ENCODE results near the gene GNAQ. TPM values are rescaled to one million over a fixed set of nuclear protein-coding genes. Genes with fewer than 3 reads are reported as not detected.
"Not testable (repeated sequence)": the region's sequence is repeated elsewhere in the genome, so short reads cannot be mapped to it uniquely, and the experiment has no call there.

The GNAQ gene
- total RNA-seq, 1 experiment from 2014 or later: 0.51 TPM

DNA sequence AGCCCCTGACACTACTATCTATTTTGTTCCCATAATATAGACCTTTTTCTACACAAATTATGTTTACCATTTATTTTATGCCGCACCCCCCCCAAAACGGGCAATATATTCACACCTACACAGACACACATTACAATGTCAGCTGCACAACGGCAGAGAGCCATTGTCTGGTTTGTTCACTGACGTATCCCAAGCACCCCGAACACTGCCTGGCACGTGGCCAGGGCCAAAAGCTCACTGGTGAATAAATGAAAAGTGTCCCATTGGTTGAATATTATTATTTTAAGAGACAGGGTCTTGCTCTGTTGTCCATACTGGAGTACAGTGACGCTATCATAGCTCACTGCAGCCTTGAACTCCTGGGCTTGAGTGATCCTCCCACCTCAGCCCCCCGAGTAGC, 150.5 kb downstream of the GNAQ start:
- Histone ChIP-seq H3K4me1 (ENCODE audit: insufficient read depth, low read length) (no peaks in the 10 kb centered on the region), H3K36me3 (ENCODE audit: low read depth, low read length) (no peaks in the 10 kb centered on the region), H4K20me1 (ENCODE audit: low read length) (no peaks in the 10 kb centered on the region), H3K9me3 (ENCODE audit: low read length) (no peaks in the 10 kb centered on the region), H2AFZ (ENCODE audit: low read length) (no peak overlapping the region), H3K27ac (ENCODE audit: low read length) (no peak overlapping the region), H3K27me3 (ENCODE audit: low read length) (no peaks in the 10 kb centered on the region), H3F3A (ENCODE audit: low read length, unreplicated experiment) (no peaks in the 10 kb centered on the region), H3K9ac (ENCODE audit: low read length) (no peak overlapping the region), H3K9me2 (replicated peaks; ENCODE audit: low read length) (no peaks in the 10 kb centered on the region), H3K4me2 (ENCODE audit: low read length) (no peak overlapping the region), H3K4me3 (ENCODE audit: low read length) (no peak overlapping the region), H3K79me2 (ENCODE audit: low read length) (no peaks in the 10 kb centered on the region)
- intact Hi-C loops (cut with micrococcal nuclease): no loop called here
- BruUV-seq (replicated peaks): no TSS peak
- DNase-seq: no peak
- ChIA-PET CTCF (no interaction called here), POLR2A (ENCODE audit: unreplicated experiment) (no interaction called here)
- TF ChIP-seq EZH2phosphoT487 (IDR thresholded peaks at IDR 0.05; ENCODE audit: borderline replicate concordance, low read length): no peak
- TF ChIP-seq EZH2 (IDR thresholded peaks at IDR 0.05; ENCODE audit: low read length, unreplicated experiment): no peak
- no peak for TF ChIP-seq CTCF (conservative IDR thresholded peaks at IDR 0.05; ENCODE audit: low read depth, low read length)
- no peak for ATAC-seq

- ATAC-seq (no peak), DNase-seq (peak; percentile 30)
- ChIA-PET POLR2A (ENCODE audit: unreplicated experiment) (no interaction called here), CTCF (no interaction called here)
- Histone ChIP-seq H3K36me3 (ENCODE audit: low read depth, low read length) (no peaks in the 10 kb centered on the region), H3K27ac (ENCODE audit: low read length) (no peak overlapping the region), H3F3A (ENCODE audit: low read length, unreplicated experiment) (no peaks in the 10 kb centered on the region), H3K4me3 (ENCODE audit: low read length) (no peak overlapping the region), H3K27me3 (ENCODE audit: low read length) (no peaks in the 10 kb centered on the region), H3K9me2 (replicated peaks; ENCODE audit: low read length) (no peaks in the 10 kb centered on the region), H3K4me1 (ENCODE audit: insufficient read depth, low read length) (no peaks in the 10 kb centered on the region), H3K9me3 (ENCODE audit: low read length) (no peaks in the 10 kb centered on the region), H4K20me1 (ENCODE audit: low read length) (no peaks in the 10 kb centered on the region), H3K4me2 (ENCODE audit: low read length) (no peak overlapping the region), H2AFZ (ENCODE audit: low read length) (no peak overlapping the region), H3K79me2 (ENCODE audit: low read length) (no peaks in the 10 kb centered on the region), H3K9ac (ENCODE audit: low read length) (no peak overlapping the region)
- intact Hi-C loops (cut with micrococcal nuclease): no loop called here
- no TSS peak for BruUV-seq (replicated peaks)
- TF ChIP-seq EZH2phosphoT487 (IDR thresholded peaks at IDR 0.05; ENCODE audit: borderline replicate concordance, low read length): no peak
- no peak for TF ChIP-seq EZH2 (IDR thresholded peaks at IDR 0.05; ENCODE audit: low read length, unreplicated experiment)
- TF ChIP-seq CTCF (conservative IDR thresholded peaks at IDR 0.05; ENCODE audit: low read depth, low read length): no peak
Measured at GRCh38 chr9:77879437-77879943, 152.1 kb downstream of the GNAQ start.

DNA sequence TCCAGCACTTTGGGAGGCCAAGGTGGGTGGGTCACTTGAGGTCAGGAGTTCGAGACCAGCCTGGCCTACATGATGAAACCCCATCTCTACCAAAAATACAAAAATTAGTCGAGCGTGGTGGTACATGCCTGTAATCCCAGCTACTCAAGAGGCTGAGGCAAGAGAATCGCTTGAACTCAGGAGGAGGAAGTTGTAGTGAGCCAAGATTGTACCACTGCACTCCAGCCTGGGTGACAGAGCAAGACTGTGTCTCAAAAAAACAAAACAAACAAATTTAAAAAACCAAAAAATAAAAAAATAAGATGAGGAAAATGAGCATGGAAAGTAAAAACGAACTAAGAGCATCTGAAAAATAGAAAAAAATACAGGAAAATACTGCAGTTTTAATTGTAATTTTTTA, 152.8 kb downstream of the GNAQ start:
- H3K79me2 ChIP-seq (ENCODE audit: low read length); H3K9ac ChIP-seq (ENCODE audit: low read length); H3K9me3 ChIP-seq (ENCODE audit: low read length); intact Hi-C loops (cut with micrococcal nuclease); POLR2A ChIA-PET (ENCODE audit: unreplicated experiment); ATAC-seq; H2AFZ ChIP-seq (ENCODE audit: low read length); H3F3A ChIP-seq (ENCODE audit: low read length, unreplicated experiment); H3K4me2 ChIP-seq (ENCODE audit: low read length); H3K27ac ChIP-seq (ENCODE audit: low read length); H3K4me3 ChIP-seq (ENCODE audit: low read length); H3K36me3 ChIP-seq (ENCODE audit: low read depth, low read length); H3K27me3 ChIP-seq (ENCODE audit: low read length); H4K20me1 ChIP-seq (ENCODE audit: low read length); H3K4me1 ChIP-seq (ENCODE audit: insufficient read depth, low read length); CTCF ChIA-PET; H3K9me2 ChIP-seq (replicated peaks; ENCODE audit: low read length); BruUV-seq (replicated peaks); DNase-seq: not testable (repeated sequence)
